Measurements from ENCODE around the gene UNC5A. TPM values are rescaled to one million over a fixed set of nuclear protein-coding genes. Genes with fewer than 3 reads are reported as not detected.

UNC5A gene
- total and polyA plus RNA-seq, 10 of the 15 experiments (the other 5 are each of a cell fraction or from before 2014, with no cell fraction given), result not detected

DNA sequence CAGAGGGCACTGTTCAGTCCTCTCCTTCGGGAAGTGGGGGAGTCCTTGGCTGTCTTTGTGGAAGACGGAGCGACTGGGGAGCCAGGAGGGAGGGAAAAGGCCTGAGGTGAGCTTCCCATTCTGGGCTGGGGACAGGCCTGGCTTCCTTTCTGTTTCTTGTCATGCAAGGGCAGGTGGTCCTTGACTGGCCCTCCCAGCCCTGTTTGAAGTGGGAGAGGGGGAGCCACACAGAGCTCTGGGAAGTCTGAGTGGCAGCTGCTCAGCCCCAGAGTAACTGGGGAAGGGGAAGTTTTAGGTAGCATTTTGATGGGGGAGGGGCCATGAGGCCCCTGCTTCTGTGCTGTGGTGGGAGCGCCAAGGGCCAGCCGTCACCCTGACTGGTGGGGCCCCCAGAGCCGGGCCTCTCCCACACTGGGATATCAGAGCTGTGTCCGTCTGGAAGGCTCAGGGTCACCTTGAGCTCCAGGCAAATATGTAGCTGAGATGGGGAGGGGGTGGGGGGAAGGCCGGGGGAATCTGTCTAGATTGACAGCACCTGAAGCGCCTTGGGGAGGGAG lies 6.5 kb downstream of the UNC5A start:
- ChIA-PET RAD21 (ENCODE audit: unreplicated experiment) (interaction anchor here (1.6 to 2.0 kb wide), 2 partner anchors 70 to 156 kb away, joined by 4 to 7 read pairs; no protein-coding TSS in a partner anchor), POLR2A (no interaction called here), CTCF (no interaction called here), SMC1A (ENCODE audit: uncharacterized antibody, unreplicated experiment) (no interaction called here)
- FAIRE-seq, result no peak
- peaks cover 3 to 12% of the 10 kb centered on the region in 2 experiments; a peak in 3 of 4 replicates for H3K27me3 ChIP-seq (replicated peaks in 1 of 2; ENCODE audit: control insufficient read depth in 2 of 2, insufficient read depth in 2 of 2, low read length in 1 of 2)
- no peaks in the 10 kb centered on the region; the same call in 1 of the 2 replicates for H4K20me1 ChIP-seq (ENCODE audit: control insufficient read depth, insufficient read depth)
- H3K4me2 ChIP-seq (ENCODE audit: control insufficient read depth, insufficient read depth), result no peak overlapping the region
- H2AFZ ChIP-seq (ENCODE audit: control insufficient read depth, low read depth, low read length), result no peak overlapping the region
- no peaks in the 10 kb centered on the region for H3K4me1 ChIP-seq (ENCODE audit: control insufficient read depth, insufficient read depth, low read length)
- no peaks in the 10 kb centered on the region for H3K79me2 ChIP-seq (ENCODE audit: control insufficient read depth, insufficient read depth, low read length)
- no TSS peak for BruUV-seq (replicated peaks)
- no peak overlapping the region for H3K27ac ChIP-seq (ENCODE audit: control insufficient read depth, insufficient read depth)
- no peaks in the 10 kb centered on the region for H3K36me3 ChIP-seq (ENCODE audit: control insufficient read depth in 2 of 2, insufficient read depth in 2 of 2, low read length in 1 of 2)
- ATAC-seq, result no peak
- TF ChIP-seq POU2F2 (IDR thresholded peaks at IDR 0.05; ENCODE audit: borderline replicate concordance, low read depth, low read length) (no peak), EP300 (IDR thresholded peaks at IDR 0.05; ENCODE audit: borderline replicate concordance in 1 of 2, control insufficient read depth in 1 of 2, low read depth in 2 of 2, low read length in 2 of 2) (no peak), SUZ12 (IDR thresholded peaks at IDR 0.05; ENCODE audit: unreplicated experiment) (peak; percentile 60)
- TF ChIP-seq, protein P1, sequence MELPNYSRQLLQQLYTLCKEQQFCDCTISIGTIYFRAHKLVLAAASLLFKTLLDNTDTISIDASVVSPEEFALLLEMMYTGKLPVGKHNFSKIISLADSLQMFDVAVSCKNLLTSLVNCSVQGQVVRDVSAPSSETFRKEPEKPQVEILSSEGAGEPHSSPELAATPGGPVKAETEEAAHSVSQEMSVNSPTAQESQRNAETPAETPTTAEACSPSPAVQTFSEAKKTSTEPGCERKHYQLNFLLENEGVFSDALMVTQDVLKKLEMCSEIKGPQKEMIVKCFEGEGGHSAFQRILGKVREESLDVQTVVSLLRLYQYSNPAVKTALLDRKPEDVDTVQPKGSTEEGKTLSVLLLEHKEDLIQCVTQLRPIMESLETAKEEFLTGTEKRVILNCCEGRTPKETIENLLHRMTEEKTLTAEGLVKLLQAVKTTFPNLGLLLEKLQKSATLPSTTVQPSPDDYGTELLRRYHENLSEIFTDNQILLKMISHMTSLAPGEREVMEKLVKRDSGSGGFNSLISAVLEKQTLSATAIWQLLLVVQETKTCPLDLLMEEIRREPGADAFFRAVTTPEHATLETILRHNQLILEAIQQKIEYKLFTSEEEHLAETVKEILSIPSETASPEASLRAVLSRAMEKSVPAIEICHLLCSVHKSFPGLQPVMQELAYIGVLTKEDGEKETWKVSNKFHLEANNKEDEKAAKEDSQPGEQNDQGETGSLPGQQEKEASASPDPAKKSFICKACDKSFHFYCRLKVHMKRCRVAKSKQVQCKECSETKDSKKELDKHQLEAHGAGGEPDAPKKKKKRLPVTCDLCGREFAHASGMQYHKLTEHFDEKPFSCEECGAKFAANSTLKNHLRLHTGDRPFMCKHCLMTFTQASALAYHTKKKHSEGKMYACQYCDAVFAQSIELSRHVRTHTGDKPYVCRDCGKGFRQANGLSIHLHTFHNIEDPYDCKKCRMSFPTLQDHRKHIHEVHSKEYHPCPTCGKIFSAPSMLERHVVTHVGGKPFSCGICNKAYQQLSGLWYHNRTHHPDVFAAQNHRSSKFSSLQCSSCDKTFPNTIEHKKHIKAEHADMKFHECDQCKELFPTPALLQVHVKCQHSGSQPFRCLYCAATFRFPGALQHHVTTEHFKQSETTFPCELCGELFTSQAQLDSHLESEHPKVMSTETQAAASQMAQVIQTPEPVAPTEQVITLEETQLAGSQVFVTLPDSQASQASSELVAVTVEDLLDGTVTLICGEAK (IDR thresholded peaks at IDR 0.05; ENCODE audit: borderline replicate concordance), result no peak
- in situ Hi-C loops (cut with MboI) (no loop called here), intact Hi-C loops (cut with micrococcal nuclease; ENCODE audit: unreplicated experiment) (loop anchor here (5.0 to 10.0 kb wide), 2 partner anchors 138 to 295 kb away; no protein-coding TSS in a partner anchor)
- H3K9ac ChIP-seq (ENCODE audit: control insufficient read depth, insufficient read depth, low read length), result no peak overlapping the region
- H3K9me3 ChIP-seq (replicated peaks; ENCODE audit: control insufficient read depth, insufficient read depth, low read length), result no peaks in the 10 kb centered on the region
- DNase-seq (ENCODE audit: low read depth, low spot score), result no peak
- no peak overlapping the region for H3K4me3 ChIP-seq
- 20% methylated on average over 8 of the region's 9 CpGs for WGBS (ENCODE audit: insufficient coverage, insufficient replicate concordance, low lambda C conversion rate, missing lambda C conversion rate)

Data from GM12878 (cell line).